Stomach (tissue), 4 donors: ENCODE results near the gene MED10.

Experiments used
- CTCF ChIP-seq, 7 experiments: fragments of 450-650 bp in 4 of 7; fragments of 200-600 bp in 3 of 7; sonication (generic) in 3 of 7; IDR thresholded peaks; one replicate each; pipeline ENCODE4 v1.5.1; 2016 to 2019; ENCODE audit warnings: antibody characterized with exemption in 7 of 7, control low read depth in 2 of 7, mild to moderate bottlenecking in 1 of 7
- POLR2AphosphoS5 ChIP-seq, 3 donors: sonication (generic); formaldehyde crosslinking; IDR thresholded peaks; one replicate each; pipeline ENCODE4 v1.6.1; 2016; ENCODE audit warnings: antibody characterized with exemption in 3 of 3

- no peak for TF ChIP-seq CTCF (IDR thresholded peaks at IDR 0.05)
- no peak for TF ChIP-seq POLR2AphosphoS5 (IDR thresholded peaks at IDR 0.05)
These were observed 17.2 kb downstream of the MED10 start for GRCh38 chr5:6361101-6361500.
